Activated naive CD8-positive, alpha-beta T cell treated with anti-CD3 and anti-CD28 coated beads, Interleukin-2, amount 50 U/mL, for 16 hours (primary cell): Measurements from ENCODE around the gene STK11IP.

ENCODE experiments used
- DNase-seq: peaks from one replicate; pipeline ENCODE4 v3.0.0-alpha.2; 2020; ENCODE audit warnings: low read depth, low spot score

STK11IP gene

DNA sequence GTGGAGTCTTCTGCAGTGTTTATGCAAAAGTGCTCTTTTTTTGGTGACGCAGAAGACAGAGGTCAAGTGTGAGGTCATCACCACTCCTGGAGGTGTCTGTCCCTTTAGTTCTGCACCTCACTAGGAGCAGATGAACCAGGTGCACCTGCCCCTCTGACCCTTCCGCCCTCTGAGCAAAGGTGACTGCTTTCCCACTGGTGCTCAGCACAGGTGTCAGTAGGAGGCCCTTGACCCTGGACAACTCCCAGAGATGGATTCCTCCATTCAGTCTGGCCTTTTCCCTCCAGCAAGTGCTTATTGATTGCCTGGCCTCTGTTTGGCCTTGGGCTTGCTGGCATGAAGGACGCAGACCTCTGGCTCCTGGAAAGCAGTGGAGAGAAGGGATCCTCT is 21.1 kb downstream of the STK11IP start:
- DNase-seq = no peak

DNA sequence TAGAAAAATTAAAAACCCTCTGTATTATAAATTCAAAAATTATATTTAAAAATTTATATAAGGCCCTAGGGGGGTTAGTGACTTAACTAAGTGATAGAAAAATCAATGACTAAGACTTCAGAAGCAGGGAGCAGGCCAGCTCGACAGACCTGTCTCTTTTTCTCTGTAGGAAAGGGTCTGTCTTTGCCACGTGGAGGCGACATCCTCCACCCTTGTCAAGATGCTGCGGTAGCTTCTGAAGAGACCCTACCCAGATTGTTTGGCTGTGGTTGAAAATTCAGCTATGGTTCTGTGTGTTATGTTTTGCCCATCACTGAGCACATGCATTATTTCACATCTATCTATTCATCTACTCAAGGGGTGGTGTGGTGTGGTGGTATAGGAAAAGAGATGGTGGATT is 21.6 kb downstream of the STK11IP start:
- DNase-seq = no peak

DNA sequence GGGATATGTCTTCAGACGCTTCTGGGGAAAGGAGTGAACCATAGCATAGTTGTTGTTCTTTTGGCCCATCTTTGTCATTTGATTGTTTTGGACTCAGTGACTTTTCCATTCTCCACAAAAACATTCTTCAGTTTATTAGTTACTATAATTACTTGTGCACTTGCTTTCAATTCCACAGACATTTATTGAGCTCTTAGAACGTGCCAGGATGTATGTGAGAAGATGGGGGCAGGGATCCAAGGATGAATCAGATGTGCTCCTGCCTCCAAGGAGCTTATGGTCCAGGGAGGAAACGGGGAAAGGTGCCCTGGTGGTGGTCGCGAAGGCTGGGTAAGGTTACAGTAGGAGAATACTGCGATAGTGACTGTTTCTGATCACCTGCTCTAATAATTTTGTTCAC is 22.9 kb downstream of the STK11IP start:
- DNase-seq = no peak

DNA sequence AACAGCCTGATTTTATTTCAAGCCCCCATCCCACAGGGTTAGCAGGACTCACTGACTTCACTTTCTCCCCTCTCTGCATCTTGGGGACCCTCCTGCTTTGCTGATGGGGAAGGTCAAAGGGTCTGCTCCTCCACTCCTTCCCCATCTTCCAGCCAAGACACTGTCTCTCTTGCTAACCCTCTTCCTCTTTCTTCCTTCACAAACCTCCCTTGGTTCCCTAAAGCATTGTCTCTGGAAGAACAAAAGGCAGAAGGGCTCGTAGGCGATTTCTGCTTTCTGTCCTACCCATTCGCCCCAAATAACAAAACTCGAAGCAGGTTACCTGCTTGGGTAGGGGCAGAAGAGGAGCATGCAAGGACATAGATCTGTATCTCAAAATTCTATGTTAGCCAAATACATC is 24.3 kb downstream of the STK11IP start:
- no peak for DNase-seq

DNA sequence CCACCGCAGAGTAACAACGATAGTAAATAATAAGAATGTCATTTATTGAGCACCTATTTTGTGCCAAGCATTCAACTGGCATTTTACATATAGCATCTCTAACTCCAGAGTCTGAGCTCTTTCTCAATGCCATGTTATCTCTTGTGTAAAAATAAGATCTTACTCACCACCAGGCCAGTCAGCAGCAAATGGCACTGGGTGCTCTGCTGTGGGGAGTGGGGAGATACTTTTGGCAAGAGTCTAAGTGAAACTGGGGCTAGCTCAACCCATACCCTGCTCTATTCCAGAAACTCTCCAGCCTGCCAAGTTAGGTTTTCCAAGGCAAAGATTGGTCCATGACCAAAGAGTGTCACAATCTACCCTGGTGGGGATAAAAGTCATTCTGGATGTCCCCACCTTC is 24.8 kb downstream of the STK11IP start:
- no peak for DNase-seq

DNA sequence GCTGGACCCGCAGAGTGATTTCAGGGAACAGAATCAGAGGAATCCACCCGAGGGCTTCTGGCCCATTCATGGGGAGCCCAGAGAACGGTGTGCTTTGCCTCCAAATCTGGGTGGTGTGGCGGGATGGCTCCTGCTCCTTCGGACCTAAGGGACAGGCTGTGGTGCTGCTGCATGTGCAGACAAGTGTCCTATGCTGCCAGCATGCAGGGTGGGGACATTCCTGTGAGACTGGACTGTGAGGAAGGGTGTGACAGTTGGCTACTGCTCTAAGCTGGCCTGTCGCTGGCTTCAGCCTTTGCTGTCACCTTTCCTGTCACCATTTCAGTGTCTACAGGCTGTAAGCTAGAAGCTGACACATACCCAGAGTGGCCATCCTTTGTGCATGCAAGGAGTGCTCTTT is 26.9 kb downstream of the STK11IP start:
- DNase-seq = no peak

DNA sequence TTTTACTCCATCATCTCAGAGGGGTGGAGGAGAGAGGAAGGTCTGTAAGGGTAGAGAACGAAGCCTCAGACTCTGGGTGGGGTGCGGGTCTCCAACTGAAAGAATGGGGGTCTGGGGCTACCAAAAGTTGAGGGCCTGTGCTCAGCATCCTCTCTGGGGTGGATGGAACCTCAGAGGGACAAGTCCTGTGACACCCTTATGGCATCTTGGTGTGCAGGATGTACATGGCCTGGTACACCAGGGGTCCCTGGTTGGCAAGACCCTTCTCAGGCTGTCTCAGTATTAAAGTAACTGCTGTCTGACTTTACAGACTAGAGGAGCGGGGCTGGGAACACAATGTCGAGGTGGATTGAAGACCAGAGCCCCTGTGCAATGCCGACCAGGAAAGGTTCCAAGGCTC is 27.5 kb downstream of the STK11IP start:
- DNase-seq = no peak

DNA sequence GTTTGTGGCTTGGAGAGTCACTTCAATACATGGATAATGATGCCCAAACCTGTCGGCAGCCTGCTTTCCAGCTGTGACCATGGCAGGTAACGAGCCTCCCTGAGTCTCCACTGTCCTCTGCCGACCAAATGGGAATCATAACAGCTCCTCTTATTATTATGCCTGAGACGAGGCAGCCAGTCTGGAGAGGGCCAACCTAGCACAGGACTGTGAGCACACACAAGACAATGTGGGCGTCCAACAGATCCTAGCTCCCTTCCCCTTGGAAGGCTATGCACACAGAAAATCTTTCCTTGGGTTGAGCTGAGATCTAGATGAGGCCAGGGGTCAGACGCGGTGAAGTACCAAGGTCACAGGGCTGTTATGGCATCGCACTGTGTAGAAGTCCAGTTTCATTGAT is 28.9 kb downstream of the STK11IP start:
- DNase-seq = no peak

DNA sequence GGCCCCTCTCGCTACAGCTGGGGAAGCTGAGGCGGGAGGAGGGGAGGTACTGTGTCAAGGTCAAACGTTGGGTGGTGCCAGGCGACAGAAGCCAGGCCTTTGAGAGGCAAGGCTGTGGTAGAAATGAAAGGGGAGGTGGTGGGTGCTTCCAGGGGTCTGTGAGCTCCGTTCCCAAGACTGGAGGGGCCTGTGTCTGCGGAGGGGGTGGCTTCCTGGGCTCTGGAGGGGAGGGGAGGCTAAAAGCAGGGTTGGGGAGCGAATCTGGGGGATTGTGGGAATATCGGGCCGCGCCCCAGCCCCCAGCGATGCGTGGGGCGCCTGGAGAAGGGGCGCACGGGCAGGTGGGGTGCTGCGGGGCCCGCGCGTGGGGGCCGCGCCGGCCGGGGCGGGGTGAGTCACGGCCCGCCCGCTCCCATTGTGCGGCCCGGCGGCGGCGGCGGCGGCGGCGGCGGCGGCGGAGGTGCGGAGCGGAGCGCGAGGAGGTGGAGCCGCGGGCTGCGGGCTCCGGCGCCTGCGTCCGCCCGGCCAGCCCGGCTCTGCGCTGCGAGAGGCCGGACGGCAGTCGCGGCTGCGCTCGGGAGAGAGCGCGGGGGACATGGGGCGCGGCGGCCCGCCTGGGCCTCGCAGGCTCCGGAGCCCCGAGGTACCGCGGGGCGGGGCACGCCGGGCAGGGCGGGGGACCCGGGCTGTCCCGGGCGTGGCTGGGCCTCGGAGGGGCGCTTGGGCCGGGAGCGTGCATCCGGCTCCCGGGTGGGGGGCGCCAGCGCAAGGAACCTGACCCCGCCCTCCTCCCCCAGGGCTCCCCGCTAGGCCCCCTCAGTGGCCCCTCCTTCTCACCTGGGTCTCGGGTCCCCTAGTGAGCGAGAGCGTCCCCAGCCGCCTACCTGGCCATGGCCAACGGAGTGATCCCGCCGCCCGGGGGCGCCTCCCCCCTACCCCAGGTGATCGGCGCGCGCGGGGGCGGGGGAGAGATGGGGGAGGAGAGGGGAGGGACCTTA is 29.7 kb downstream of the STK11IP start, which contains the start of gene SLC4A3:
Gene SLC4A3 (plus strand): TSS at position 528 of the 998 bp plus-strand sequence. CDS start 363 bp downstream, at position 891.
- no peak for DNase-seq

DNA sequence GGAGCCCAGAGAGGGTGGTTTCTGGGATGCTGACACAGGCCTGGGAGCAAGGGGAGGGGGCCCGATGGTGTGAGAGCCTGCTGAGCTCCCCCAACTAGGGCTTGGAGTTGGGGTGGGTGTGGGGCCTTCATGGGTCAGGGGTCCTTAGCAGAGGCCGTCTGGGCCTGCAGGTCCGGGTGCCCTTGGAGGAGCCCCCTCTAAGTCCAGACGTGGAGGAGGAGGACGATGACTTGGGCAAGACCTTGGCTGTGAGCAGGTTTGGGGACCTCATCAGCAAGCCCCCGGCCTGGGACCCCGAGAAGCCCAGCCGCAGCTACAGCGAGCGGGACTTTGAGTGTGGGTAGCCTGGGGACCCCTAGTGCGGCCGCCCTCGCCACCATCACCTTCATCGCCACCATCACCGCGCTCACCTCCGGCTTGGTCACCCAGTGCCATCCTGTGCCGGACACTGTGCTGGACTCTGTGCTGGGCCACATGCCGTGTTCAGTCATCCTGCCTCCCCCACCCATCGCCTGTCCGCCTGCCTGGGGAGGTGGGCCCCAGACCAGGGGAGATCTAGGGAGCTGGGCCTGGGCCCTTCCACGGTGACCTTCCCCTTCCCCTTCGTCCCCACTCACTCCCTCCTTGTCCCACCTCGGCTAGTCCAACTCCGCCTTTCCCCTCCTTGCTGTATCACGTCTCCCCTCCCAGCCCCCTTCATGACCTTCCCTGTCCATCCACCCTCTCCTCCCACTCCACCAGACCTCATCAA is 30.8 kb downstream of the STK11IP start:
- no peak for DNase-seq

DNA sequence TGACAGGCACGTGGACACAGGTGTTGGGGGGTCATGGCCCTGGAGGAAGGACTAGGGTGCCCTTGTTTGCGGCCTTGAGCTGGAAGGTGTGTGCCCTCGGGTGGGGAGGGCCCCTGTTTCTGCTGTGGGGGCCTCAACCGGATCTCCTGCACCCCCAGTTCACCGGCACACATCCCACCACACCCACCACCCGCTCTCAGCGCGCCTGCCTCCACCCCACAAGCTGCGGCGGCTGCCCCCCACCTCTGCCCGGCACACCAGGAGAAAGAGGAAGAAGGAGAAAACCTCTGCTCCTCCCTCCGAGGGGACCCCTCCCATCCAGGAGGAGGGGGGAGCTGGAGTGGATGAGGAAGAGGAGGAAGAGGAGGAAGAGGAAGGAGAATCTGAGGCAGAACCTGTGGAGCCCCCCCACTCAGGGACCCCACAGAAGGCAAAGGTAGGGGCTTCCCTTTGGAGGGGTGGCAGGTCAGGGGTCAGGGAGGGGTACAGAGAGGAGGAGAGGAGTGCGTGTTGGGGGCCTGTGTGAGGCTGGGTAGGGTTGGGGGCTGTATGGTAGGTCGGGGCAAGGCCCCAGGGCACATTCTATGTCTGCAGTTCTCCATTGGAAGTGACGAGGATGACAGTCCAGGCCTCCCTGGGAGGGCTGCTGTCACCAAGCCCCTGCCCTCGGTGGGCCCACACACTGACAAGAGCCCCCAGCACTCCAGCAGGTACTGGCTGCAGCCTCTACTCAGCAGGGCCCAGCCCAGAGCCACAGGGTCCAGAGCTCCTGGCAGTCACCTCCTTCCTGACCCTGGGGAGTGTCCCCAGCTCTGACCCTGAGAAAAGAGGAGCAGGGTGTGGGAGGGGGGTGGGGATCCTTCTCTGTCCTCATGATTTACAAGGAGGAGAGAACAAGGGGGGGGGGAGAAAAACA is 31.6 kb downstream of the STK11IP start:
- DNase-seq = no peak

DNA sequence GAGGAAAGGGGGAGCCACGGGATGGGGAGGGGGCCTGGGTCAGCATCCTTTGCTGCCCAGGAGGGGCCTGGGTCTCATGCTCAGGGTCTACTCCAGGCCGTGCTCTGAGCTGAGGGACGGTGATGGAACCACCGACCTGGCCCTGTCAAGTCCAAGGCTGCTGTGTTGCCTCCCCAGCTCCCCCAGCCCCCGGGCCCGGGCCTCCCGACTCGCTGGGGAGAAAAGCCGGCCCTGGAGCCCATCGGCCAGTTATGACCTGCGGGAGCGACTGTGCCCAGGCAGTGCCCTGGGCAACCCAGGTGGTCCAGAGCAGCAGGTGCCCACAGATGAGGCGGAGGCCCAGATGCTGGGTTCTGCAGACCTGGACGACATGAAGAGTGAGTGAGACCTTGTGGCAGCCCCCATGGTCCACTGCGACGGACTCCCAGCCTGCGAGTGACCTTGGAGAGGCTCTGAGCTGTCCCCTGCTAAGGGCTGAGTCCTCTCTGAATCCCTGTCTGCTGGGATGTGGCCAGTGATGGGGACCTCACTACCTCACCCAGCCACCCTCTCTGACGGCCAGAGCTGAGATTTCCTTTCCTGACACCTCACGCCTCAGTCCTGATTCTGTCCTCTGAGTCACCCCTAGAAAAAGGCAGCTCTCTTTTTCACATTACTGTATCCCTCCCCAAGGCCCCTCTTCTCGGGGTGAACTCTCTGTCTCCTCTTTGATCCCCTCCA is 32.5 kb downstream of the STK11IP start:
- no peak for DNase-seq

DNA sequence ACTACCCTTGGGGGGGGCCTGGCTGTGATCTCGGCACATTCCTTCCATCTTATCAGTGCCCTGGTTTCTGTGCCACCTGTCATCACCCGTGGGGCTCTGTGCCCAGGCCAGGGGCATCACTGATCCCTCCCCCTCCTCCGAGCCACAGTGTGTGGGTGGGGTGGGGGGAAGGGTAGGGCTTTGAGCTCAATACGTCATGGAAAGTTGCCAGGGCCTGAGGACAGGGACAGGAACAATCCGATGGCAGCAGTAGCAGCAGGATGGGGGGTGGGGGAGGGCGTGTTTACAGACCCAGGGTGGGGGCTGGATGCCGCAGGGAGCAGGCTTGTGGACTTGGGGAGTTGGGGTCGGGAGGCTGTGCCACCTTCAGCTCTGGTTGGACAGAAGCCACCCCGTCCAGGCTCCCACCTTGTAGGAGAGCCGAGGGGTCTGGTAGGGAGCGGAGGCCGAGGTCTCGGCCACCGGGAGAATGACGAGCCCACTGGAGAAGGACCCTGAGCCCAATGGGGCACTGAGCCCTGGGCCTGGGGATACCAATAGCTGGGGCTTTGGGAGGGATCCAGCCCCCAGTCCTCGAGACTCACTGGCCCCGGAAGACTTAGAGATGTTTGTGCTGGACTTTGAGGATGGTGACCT is 33.2 kb downstream of the STK11IP start:
- no peak for DNase-seq

DNA sequence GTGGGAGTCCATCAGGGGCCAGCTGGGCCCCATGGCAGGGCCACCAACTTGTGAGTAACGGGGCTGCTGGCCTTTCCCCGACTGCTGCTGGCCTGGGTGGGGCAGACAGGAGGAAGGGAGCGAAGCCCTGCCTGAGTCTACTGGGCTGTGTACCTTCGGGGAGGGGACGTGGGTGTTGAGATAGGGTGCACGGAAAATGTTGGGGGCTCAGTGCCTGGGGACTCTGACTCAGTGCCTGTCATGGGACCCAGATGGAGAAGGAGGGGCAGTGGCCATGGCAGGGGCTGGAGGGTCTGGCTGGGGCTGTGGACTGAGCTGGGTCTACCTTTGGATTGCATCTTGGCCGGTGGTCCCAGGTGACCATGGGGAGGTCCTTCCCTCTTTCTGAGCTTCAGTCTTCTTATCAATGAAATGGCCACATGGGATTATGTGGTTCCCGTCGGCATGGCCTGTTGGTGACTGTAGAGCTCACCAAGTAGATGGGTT is 33.8 kb downstream of the STK11IP start:
- no peak for DNase-seq

DNA sequence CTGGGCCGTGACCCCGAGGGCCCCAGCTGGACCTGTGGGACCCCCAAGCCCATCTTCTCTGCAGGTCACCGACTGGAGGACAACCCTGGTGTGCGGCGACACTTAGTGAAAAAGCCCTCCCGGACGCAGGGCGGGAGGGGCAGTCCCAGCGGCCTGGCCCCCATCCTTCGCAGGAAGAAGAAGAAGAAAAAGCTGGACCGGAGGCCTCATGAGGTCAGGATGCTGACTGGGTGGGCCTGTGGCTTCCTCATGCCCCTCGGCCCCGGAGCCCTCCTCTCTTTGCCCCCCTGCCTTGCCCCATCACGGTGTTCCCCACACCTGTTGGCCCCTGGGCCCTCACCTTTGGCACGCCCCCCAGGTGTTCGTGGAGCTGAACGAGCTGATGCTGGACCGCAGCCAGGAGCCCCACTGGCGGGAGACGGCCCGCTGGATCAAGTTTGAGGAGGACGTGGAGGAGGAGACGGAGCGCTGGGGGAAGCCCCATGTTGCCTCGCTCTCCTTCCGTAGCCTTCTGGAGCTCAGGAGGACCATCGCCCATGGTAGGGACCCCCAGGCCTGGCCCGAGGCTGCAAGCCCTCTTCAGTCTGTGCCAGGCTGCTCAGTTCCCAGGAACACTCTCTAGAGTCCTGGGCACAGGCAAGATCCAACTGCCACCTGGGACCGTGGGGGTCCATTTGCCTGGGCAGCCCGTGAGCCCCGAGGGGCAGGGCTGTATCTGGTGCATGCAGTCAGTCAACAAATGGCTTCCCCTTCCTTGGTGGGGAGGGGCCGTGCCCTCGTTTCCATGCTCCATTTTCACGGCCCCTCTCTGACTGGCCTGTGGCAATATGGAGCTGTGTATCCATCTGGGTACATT is 34.5 kb downstream of the STK11IP start:
- no peak for DNase-seq

DNA sequence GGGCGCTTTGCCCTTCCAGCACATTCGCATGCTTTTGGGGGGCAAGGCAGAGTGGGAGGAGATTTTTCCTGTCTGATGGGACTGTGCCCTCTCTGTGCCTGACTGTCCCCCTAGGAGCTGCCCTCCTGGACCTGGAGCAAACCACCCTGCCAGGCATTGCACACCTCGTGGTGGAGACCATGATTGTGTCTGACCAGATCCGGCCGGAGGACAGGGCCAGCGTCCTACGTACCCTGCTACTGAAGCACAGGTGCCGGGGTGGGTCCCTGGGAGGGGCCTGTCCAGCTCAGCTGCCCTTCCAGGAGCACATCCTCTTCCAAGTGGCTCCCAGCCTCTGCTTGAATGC is 35.1 kb downstream of the STK11IP start:
- no peak for DNase-seq

DNA sequence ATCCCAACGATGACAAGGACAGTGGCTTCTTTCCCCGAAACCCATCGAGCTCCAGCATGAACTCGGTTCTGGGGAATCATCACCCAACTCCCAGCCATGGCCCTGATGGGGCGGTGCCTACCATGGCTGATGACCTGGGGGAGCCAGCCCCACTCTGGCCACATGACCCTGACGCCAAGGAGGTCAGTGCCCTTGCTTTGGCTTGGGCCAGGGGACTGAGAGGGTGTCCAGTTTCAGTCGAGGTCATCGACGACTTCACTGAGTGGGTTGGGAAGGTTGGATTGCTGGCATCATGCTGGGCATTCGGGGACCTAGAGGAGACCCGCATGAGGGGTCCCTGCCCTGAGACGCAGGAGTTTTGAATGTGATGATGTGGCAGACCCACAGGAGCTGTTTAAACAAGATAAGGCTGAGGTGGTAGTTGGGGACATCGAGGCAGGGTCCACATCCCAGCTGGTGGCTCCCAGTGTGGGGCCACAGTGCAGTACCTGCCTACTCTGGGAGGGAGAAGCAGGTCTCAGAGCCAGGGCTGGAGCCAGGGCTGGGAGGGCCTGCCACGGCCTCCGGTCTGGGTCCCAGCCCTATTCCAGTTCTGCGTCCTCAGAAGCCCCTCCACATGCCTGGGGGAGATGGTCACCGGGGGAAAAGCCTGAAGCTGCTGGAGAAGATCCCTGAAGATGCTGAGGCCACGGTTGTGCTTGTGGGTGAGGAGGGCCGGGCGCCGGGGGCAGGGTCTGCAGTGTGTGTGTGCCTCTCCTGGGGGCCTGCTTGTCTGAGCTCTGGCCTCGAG is 35.8 kb downstream of the STK11IP start:
- no peak for DNase-seq

DNA sequence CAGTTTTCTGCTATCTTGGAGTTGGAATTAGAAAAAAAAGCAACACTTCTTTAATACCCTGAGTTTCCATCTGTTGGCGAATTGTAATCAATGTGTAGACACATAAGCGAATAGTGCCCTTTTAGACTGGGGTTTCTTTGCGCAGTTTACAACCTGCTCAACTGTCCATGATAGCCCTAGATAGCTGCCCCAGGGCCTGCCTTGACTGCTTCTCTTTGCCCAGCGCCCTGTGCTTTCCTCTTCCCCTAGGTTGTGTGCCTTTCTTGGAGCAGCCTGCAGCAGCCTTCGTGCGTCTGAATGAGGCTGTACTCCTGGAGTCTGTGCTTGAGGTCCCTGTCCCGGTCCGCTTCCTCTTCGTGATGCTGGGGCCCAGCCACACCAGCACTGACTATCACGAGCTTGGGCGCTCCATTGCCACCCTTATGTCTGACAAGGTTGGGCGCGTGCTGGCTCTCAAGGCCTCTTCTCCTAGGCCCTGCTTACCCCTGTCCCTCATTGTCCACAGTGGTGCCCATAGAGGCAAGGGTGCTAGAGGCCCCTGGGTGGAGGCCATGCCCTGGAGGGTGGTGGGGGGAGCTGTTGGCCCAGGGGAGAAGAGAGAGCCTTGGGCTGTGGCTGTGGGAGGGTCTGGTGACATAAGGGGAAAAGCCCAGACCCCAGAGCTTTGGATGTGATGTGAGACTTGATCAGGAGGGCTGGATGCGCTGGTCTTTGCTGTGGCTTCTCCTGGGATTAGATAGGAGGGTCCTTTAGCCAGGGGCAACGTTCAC is 36.7 kb downstream of the STK11IP start:
- no peak for DNase-seq
